Nucleus accumbens (tissue), 56 donors: ENCODE results near the gene NTMT1.
"Not testable (repeated sequence)": the region's sequence is repeated elsewhere in the genome, so short reads cannot be mapped to it uniquely, and the experiment has no call there.

Source experiments
- DNase-seq, 56 donors: peaks; one replicate each; lab custom pipeline; 2025; lab: John Stamatoyannopoulos, UW

The NTMT1 gene

GRCh38 chr9:129626079-129626624 is at the start of gene NTMT1:
NTMT1 (plus strand) TSS chr9:129626163; CDS start chr9:129632704, 6,541 bp downstream.
- peak in 55 of 56 donors; percentile 52 to 95 (median 86) for DNase-seq

- no peak for DNase-seq
Observed at GRCh38 chr9:129576546-129577543, 49.1 kb upstream of the NTMT1 start.

GRCh38 chr9:129579294-129579693 is 46.7 kb upstream of the NTMT1 start:
- no peak for DNase-seq

- no peak for DNase-seq
Observed at GRCh38 chr9:129580211-129580915, 45.6 kb upstream of the NTMT1 start.

- DNase-seq, result no peak
Observed at GRCh38 chr9:129581505-129582189, 44.3 kb upstream of the NTMT1 start.

- no peak for DNase-seq
Observed at GRCh38 chr9:129582855-129583254, 43.1 kb upstream of the NTMT1 start.

- no peak for DNase-seq
Observed at GRCh38 chr9:129583308-129584038, 42.5 kb upstream of the NTMT1 start.

GRCh38 chr9:129584136-129584535 is 41.8 kb upstream of the NTMT1 start:
- peak in 40 of 56 donors; percentile 11 to 81 (median 44) for DNase-seq

- DNase-seq, result no peak
Observed at GRCh38 chr9:129585352-129585751, 40.6 kb upstream of the NTMT1 start.

GRCh38 chr9:129586245-129586644 is 39.7 kb upstream of the NTMT1 start:
- no peak for DNase-seq

GRCh38 chr9:129586685-129587084 is 39.3 kb upstream of the NTMT1 start:
- DNase-seq, result no peak

- no peak for DNase-seq
Observed at GRCh38 chr9:129587487-129588262, 38.3 kb upstream of the NTMT1 start.

- DNase-seq, result no peak
Observed at GRCh38 chr9:129590466-129590865, 35.5 kb upstream of the NTMT1 start.

GRCh38 chr9:129591916-129592315 is 34.0 kb upstream of the NTMT1 start:
- no peak for DNase-seq

- DNase-seq, result not testable (repeated sequence)
Observed at GRCh38 chr9:129592790-129593189, 33.2 kb upstream of the NTMT1 start.

GRCh38 chr9:129594632-129595031 is 31.3 kb upstream of the NTMT1 start:
- DNase-seq, result no peak

GRCh38 chr9:129595311-129595741 is 30.6 kb upstream of the NTMT1 start:
- no peak for DNase-seq

GRCh38 chr9:129595903-129596540 is 29.9 kb upstream of the NTMT1 start:
- DNase-seq, result no peak
